Coronary artery (tissue), 2 donors: ENCODE results near the gene CCM2.

ENCODE experiments used
- DNase-seq: peaks from one replicate; pipeline ENCODE4 v3.0.0-alpha.2; 2017; ENCODE audit warnings: low spot score
- H3K27ac ChIP-seq, 2 donors: fragments of 200-600 bp; sonication (generic); one replicate each; pipeline ENCODE4 v1.5.1; 2016 to 2019
- H3K4me3 ChIP-seq: fragments of 200-600 bp; sonication (generic); 2 replicates; pipeline ENCODE4 v1.5.1; 2016; ENCODE audit warnings: mild to moderate bottlenecking, moderate library complexity
- CTCF ChIP-seq: fragments of 200-600 bp; sonication (generic); IDR thresholded peaks from one replicate; pipeline ENCODE4 v1.5.1; 2019; ENCODE audit warnings: antibody characterized with exemption

CCM2 gene

GRCh38 chr7:45007106-45007505 is 7.1 kb downstream of the CCM2 start:
- H3K4me3 ChIP-seq: no peak overlapping the region
- H3K27ac ChIP-seq: no peak overlapping the region
- no peak for TF ChIP-seq CTCF
- no peak for DNase-seq

- H3K4me3 ChIP-seq: no peak overlapping the region
- H3K27ac ChIP-seq: no peak overlapping the region
- DNase-seq: no peak
- no peak for TF ChIP-seq CTCF
Observed at GRCh38 chr7:45007571-45008328, 7.7 kb downstream of the CCM2 start.

GRCh38 chr7:45013465-45013967 is 13.5 kb downstream of the CCM2 start:
- Histone ChIP-seq H3K4me3 (no peak overlapping the region), H3K27ac (no peak overlapping the region)
- no peak for DNase-seq
- TF ChIP-seq CTCF: no peak

- H3K4me3 ChIP-seq: no peak overlapping the region
- no peak overlapping the region for H3K27ac ChIP-seq
- no peak for TF ChIP-seq CTCF
- no peak for DNase-seq
Observed at GRCh38 chr7:45015313-45015712, 15.3 kb downstream of the CCM2 start.

GRCh38 chr7:45017253-45017652 is 17.3 kb downstream of the CCM2 start:
- no peak overlapping the region for H3K27ac ChIP-seq
- TF ChIP-seq CTCF: no peak
- no peak overlapping the region for H3K4me3 ChIP-seq
- no peak for DNase-seq

- TF ChIP-seq CTCF: no peak
- DNase-seq: no peak
- no peak overlapping the region for H3K4me3 ChIP-seq
- no peak overlapping the region for H3K27ac ChIP-seq
Observed at GRCh38 chr7:45020915-45021314, 20.9 kb downstream of the CCM2 start.
